NCI-H2171 (cell line): ENCODE measurements around the gene MUC22.
"Not testable (repeated sequence)": the region's sequence is repeated elsewhere in the genome, so short reads cannot be mapped to it uniquely, and the experiment has no call there.

Source experiments
- DNase-seq: peaks from one replicate; lab custom pipeline; 2025; lab: John Stamatoyannopoulos, UW

The MUC22 gene

DNA sequence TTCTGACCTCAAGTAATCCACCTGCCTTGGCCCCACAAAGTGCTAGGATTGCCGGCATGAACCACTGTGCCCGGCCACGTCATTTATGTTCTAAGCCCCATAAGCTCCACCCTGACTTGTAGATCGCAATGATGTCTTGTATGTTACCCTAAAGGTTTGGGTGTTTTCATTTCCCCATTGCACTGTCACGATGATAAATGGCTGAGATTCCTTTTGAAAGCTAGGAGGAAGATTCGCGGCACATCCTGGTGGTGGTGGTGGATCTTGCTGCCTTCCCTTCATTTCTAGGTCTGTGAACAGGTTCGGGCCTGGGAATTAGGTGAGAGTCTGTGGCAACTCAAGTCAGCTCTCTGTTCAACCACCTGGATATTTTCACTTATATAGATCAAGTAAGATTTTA, 28.3 kb downstream of the MUC22 start:
- DNase-seq, result no peak

GRCh38 chr6:31040801-31041200, 30.5 kb downstream of the MUC22 start:
- DNase-seq, result no peak

DNA sequence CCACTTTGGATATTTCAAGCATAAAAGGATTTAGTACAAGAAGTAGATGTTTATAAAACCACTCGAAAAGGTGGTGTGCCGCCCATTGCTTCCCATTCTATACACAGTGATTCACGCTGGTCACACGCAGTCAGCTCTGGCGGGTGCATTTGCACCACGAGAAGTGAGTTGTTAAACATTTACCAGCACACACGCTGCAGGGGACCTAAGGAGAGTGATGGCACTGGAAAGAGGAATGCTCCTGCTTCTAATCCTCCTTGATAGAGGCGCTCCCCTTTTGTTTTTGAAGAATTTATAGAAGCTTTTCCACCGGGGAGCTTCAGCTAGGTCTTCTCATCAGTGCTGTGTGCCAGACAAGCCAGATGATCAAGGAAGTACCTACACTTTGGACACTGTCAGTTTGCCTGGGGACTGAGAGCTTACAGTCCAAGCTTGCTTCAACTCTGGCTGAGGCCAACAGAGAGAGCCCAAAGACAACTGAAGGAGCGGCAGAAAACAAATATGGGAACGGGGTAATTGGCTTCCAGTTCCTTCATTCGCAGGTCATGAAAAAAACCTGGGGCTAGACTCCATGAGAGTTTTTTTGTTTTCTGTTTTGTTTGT, 31.2 kb downstream of the MUC22 start:
- DNase-seq, result no peak

DNA sequence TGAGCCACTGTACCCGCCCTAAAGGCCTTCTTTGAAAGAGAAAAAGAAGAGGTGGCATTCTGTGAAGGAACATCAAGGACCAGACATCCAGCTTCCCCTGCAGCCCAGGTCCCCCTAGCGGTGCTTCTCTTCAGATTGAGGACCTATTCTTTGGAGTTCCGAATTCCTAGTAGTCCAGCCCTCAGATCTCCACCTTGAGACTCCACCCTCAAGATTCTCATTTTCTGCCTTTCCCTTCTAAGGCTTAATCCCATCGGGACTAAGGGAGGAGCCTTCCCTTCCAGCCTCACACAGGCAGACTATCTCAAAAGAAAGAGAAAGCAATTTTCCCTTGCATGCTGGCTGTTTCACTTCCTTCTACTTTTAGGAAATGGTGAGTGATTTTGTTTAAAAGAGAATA, 32.5 kb downstream of the MUC22 start:
- no peak for DNase-seq

DNA sequence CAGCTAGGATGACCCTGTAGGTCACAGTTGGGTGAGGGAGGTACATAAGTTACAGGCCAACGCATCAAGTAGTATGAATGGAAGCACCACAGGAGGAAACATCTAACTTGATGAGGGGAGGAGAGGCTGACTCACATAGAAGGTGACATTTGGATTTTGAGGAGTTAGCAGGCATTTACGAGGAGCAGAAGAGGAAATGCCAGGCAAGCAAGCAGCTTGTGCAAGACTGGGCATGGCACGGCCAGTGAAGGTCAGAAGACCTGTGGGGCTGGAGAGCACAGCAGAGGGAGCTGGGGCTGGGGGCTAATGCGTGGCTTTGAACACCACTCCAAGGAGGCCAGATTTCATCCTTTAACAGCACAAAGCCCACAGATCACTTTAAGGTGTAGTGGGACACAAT, 37.8 kb downstream of the MUC22 start:
- no peak for DNase-seq

DNA sequence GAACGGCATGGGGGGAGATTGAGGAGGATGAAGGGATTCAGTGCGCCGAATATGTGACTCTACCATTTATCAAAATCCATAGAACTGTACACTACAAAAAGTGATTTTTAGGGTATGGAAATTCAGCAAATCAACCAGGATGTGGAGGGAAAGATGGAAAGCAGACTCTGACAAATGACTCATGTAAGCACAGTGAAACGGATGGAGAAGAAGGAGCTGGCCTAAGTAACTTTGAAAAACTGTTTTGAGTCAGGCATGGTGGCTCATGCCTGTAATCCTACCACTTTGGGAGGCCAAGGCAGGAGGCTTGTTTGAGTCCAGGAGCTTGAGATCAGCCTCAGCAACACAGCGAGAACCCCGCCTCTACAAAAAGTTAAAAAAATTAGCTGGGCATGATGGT, 39.2 kb downstream of the MUC22 start:
- DNase-seq, result no peak

DNA sequence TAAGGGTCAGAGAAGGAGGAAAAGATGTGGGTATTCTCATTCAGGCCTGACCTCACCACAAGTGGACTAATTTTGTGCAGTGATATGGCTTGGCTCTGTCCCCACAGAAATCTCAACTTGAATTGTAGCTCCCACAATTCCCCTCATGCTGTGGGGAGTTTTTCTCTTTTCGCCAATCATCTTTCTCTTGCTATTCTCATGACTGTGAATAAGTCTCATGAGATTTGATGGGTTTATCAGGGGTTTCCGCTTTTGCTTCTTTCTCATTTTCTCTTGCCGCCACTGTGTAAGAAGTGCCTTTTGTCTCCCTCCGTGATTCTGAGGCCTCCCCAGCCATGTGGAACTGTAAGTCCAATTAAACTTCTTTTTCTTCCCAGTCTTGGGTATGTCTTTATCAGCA, 42.9 kb downstream of the MUC22 start:
- not testable (repeated sequence) for DNase-seq

DNA sequence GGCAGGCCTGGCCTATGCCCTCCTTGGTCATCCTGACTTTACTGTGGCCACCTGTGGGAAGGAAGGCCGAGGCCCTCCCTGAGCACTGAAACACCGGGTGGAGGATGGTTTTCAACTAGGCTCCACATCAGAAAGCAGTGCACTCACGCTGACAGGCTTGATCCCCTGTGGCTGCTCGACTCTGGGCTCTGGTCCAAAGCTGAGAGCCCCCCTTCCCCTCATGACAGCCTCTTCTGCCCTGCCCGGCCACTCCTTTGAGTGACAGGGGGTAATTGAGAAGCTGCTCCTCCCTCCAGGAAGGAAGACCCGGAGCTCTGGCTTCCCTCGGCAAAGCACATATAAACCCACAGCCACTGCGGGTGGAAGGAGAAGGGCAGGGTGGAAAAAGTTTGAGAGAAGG, 43.6 kb downstream of the MUC22 start:
- DNase-seq, result peak; percentile 61

DNA sequence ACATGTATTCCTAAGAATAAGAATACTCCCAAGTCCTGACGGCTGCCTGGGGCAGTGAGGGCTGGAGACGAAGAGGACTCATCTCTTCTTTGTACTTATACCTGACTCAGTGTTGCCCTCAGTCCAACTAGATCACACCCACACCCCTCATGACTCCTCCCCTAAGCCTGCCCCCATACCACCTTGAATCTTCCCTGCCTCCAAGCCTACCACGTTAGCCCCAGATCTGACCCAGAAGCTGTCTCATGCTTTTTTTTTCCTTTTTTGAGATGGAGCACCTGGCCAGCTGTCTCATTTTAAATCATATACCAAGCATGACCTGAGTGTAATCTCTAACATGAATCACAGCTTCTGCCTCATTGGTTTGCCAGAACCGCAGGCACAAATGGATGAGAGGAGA, 45.2 kb downstream of the MUC22 start:
- DNase-seq, result no peak

DNA sequence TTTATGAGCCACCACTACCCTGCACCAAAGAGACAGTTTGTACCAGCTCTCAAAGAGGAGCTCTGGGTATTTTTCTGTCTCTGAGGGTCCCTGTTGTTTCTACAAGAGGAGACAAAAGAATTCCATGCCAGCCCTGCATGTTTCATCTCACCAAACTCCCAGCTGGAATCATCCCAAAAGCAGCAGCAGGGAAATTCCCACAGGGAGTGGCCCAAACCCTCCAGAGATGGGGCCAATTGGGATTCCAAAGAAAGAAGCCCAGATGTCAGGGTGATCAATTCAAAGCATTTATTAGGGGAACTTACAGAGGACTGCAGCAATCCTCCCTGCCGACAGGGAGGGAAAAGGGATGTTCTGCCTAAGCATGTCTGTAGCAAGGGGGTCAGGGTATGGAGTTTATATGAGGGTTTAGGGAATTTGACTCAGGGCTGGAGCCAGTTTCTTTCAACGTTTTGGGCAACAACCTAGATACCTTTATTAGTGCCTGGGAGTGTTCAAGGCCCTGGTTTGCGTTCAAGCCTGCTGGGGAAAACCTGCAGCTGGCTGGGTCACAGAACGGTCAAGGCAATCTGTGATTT, 47.2 kb downstream of the MUC22 start:
- DNase-seq, result peak; percentile 38

- no peak for DNase-seq
These were observed 48.0 kb downstream of the MUC22 start for GRCh38 chr6:31058128-31058894.

GRCh38 chr6:31060145-31060544, 49.9 kb downstream of the MUC22 start:
- no peak for DNase-seq

GRCh38 chr6:31063906-31064435, 53.7 kb downstream of the MUC22 start:
- no peak for DNase-seq

DNA sequence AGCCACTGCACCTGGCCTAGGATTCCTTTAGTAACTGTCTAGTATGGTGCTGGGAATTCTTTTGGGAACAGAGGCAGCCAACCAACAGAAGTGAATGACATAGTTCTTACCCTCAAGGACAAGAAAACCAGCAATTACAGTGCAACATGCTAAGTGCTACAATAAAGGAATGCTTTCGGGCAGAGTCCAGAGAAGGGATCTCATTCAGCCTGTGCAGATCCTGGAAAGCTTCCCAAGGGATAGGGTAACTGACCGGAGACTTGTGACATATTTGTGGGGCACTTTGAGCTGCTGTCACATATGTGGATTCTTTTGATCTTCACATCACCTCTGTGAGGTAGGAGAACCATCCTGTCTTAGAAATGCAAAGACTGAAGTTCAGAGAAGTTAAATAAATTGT, 55.3 kb downstream of the MUC22 start:
- DNase-seq, result no peak

GRCh38 chr6:31067028-31067427, 56.8 kb downstream of the MUC22 start:
- not testable (repeated sequence) for DNase-seq

GRCh38 chr6:31067891-31068668, 57.8 kb downstream of the MUC22 start:
- DNase-seq, result not testable (repeated sequence)

DNA sequence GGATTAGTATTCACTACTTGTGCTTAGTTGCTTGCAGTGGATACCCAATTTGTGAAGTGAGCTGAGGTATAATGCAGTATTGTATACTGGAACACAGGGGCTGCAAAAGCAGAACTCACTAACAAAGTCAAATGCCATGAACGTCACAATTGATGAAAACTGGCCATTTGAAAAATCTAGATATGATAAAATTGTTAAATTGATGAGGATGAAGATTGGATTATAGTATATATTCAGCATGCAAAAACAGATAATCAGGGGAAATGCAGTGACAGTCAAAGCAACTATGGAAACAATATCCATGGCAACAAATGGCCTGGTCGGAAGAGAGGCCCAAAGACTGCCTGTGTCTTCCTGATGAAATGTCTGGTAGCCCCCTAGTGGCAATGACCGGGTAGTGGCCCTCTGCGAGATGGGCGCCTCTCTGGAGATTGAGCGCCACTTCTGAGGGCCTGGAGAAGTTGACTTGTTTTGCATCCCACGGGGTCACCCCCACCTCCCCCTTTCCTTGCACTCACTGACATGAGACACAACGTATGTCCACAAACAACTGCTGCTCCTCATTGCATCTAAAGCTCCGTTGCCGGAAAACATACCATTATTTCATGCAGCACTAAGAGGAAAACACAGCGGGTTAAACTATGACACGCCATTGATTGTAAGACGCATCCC, 58.5 kb downstream of the MUC22 start:
- DNase-seq, result no peak

GRCh38 chr6:31070711-31071197, 60.5 kb downstream of the MUC22 start:
- no peak for DNase-seq

DNA sequence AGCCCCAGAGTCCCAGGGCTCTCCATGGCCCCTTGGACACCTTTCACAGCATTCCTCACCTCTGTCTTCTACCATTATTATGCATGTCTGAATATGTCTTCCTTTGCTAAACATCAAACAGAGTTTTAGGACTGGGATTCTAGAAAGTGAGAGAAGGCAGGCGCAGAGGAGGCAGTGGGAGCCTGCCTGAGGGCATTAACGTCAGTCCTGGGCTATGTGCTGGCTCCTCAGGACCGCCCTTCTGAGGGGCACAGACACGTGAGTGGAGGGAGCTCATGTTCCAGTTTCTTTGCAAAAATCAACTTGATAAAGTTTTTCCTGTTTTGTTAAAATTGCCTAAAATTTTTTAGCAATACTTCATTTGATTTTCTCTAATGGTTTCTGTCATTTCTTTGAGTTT, 64.1 kb downstream of the MUC22 start:
- no peak for DNase-seq

DNA sequence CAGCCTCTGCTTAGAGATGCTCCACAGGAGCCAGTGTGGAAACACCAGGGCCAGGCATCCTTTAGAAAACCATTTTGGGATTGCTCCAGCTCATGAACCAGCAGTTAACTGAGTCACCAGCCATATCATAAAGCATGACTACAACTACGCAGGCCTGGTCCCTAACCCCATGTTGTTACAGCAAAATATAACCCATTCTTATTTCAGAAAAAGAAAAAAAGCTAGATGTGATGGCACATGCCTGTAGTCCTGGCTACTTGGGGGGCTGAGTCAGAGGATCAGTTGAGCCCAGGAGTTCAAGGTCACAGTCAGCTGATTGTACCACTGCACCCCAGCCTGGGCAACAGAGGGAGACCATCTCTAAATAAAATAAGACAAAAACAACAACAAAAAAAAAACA, 65.3 kb downstream of the MUC22 start:
- DNase-seq, result no peak

GRCh38 chr6:31076611-31077010, 66.3 kb downstream of the MUC22 start:
- DNase-seq, result no peak
